Measurements from ENCODE around the gene FBN1.

DNA sequence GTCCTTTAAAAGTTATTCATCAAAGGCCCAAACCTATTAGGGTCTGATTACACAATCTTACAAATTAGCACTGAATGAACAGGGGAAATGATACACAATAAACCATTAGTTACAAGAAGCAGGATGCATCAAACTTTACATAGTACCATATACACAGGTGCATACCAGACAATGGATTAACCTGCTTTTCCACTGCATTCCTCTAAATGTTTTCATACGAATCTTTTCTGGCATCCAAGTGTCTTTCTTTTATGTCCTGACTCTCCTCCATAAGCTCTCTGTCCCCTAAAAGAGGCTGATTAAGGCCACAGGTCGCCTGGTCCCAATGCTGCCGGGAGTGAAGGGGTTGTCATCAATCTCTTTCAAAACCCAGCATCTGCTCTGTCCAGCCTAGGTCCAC lies 11.4 kb downstream of the FBN1 start:
- TF ChIP-seq POLR2A (IDR thresholded peaks at IDR 0.05): no peak
- TF ChIP-seq, protein P1, sequence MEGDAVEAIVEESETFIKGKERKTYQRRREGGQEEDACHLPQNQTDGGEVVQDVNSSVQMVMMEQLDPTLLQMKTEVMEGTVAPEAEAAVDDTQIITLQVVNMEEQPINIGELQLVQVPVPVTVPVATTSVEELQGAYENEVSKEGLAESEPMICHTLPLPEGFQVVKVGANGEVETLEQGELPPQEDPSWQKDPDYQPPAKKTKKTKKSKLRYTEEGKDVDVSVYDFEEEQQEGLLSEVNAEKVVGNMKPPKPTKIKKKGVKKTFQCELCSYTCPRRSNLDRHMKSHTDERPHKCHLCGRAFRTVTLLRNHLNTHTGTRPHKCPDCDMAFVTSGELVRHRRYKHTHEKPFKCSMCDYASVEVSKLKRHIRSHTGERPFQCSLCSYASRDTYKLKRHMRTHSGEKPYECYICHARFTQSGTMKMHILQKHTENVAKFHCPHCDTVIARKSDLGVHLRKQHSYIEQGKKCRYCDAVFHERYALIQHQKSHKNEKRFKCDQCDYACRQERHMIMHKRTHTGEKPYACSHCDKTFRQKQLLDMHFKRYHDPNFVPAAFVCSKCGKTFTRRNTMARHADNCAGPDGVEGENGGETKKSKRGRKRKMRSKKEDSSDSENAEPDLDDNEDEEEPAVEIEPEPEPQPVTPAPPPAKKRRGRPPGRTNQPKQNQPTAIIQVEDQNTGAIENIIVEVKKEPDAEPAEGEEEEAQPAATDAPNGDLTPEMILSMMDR (IDR thresholded peaks at IDR 0.05 in 4 of 5, conservative IDR thresholded peaks at IDR 0.05 in 1 of 5): no peak

Measured in gastrocnemius medialis (tissue), 4 donors.